ENCODE measurements around the gene BCL2L12. TPM values are rescaled to one million over a fixed set of nuclear protein-coding genes. Genes with fewer than 3 reads are reported as not detected.
A peak's percentile ranks its signal among the peaks of the same experiment; 100 is the strongest.

BCL2L12 gene
- total and polyA plus RNA-seq, 2 of the 13 experiments (the other 11 are each of a cell fraction or from before 2014, with no cell fraction given): 26.8 to 40.8 TPM

DNA sequence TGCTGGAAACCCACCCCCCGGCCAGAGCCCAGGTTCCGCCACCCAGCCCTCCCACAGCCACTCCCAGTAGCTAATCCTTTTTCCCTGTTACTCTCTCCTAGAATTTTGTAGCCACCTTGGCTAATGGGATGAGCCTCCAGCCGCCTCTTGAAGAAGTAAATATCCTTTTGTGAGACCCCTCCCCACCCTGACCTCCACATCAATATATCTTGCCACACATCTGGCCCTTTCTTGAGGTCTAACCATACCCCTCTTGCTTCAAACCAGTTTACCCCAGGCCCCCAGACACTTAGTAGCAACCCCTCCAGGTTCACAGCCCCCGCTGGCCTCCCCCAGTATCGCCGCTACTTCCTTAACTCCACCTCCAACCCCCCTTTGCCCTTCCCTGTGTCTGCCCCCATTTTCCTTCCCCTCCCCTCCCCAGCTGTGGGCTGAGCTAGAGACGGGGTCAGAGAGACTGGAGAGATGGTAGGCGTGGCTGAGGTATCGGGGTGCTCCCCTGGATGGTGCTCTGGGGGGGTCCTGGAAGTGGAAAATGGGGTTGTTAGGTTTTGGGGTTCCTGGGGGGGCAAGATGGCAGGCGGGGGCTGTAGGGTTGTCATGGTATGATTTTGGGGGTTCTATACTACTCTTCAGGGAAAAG is 14.2 kb downstream of the BCL2L12 start (continued):
- TF ChIP-seq, protein P1, sequence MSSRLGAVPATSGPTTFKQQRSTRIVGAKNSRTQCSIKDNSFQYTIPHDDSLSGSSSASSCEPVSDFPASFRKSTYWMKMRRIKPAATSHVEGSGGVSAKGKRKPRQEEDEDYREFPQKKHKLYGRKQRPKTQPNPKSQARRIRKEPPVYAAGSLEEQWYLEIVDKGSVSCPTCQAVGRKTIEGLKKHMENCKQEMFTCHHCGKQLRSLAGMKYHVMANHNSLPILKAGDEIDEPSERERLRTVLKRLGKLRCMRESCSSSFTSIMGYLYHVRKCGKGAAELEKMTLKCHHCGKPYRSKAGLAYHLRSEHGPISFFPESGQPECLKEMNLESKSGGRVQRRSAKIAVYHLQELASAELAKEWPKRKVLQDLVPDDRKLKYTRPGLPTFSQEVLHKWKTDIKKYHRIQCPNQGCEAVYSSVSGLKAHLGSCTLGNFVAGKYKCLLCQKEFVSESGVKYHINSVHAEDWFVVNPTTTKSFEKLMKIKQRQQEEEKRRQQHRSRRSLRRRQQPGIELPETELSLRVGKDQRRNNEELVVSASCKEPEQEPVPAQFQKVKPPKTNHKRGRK (CRISPR knock-in tag; IDR thresholded peaks at IDR 0.05): no peak

DNA sequence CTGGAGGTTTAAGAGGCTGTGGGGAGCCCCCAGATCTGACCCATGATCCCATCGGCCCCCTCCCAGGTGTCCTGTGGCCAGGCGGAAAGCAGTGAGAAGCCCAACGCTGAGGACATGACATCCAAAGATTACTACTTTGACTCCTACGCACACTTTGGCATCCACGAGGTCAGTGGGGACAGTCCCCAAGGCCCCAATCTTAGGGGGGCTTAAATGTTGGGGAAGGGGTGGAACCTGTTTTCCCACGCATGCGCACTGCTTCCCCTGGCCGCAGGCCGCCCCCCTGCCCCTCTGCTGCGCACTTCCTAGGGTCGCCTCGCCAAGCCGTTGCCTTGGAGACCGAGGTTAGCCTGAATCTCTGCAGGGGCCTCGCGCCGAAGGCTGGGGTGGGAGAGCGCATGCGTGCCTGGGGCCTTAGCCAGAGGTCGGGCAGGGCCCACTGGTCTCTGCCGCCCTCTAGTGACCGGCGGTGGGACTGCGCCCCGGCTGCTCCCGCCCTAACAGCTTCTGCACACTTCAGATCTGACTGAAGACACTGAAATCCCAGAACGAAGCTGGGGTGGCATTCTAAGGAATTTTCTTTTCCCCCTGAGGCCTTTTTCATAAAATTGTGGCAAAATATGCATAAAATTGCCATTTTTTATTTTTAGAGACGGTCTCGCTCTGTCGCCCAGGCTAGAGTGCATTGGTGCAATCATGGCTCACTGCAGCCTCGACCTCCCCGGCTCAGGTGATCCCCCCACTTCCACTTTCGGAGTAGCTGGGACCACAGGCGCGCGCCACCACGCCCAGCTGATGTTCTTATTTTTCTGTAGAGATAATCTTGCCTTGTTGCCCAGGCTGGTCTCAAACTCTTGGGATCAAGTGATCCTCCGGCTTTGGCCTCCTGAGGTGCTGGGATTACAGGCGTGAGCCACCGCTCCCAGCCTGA is 15.0 kb downstream of the BCL2L12 start:
- H4K20me1 ChIP-seq (ENCODE audit: insufficient read depth, low read length): peaks cover 40% of the 10 kb centered on the region
- H3K9ac ChIP-seq (ENCODE audit: insufficient read depth, low read depth, low read length): no peak overlapping the region
- in situ Hi-C loops (cut with HindIII; ENCODE audit: extremely low pct_ligation_motif_present, low pct_unique_long_range_greater_than_20kb) (no loop called here), intact Hi-C loops (cut with micrococcal nuclease; ENCODE audit: unreplicated experiment) (no loop called here)
- peak overlapping the region; percentile 34 for H3K4me2 ChIP-seq (ENCODE audit: low read depth, low read length)
- DNase-seq (ENCODE audit: low spot score) (peak; percentile 70), ATAC-seq (peak; percentile 7), FAIRE-seq (peak; percentile 71)
- no peaks in the 10 kb centered on the region for H3K27me3 ChIP-seq (ENCODE audit: control insufficient read depth in 1 of 2, insufficient read depth in 2 of 2, low read length in 2 of 2)
- peaks cover 39% of the 10 kb centered on the region for H3K4me1 ChIP-seq (ENCODE audit: insufficient read depth, low read length)
- no peak overlapping the region; a peak in 1 of 6 replicates for H3K4me3 ChIP-seq (replicated peaks in 1 of 3; ENCODE audit: insufficient read depth in 1 of 3, low read depth in 2 of 3, low read length in 3 of 3)
- peaks cover 19 to 48% of the 10 kb centered on the region in 2 experiments for H3K36me3 ChIP-seq (replicated peaks in 1 of 2; ENCODE audit: control insufficient read depth in 1 of 2, insufficient read depth in 2 of 2, low read length in 2 of 2)
- ChIA-PET POLR2A (interaction anchor here (1.6 kb wide), 1 partner anchor 185 kb away, joined by 5 read pairs; the partner anchor contains the start of gene RPS11), CTCF (ENCODE audit: low intra/inter-chr PET ratio, low total read pairs) (interaction anchor here (0.9 to 1.5 kb wide), 2 partner anchors 9 to 110 kb away, joined by 3 to 5 read pairs; no protein-coding TSS in a partner anchor)
- H2AFZ ChIP-seq (ENCODE audit: low read length): no peak overlapping the region
- H3K9me3 ChIP-seq (ENCODE audit: low read length): no peaks in the 10 kb centered on the region
- BruUV-seq (replicated peaks): no TSS peak
- 86% methylated on average over 20 of the region's 40 CpGs for WGBS (ENCODE audit: low lambda C conversion rate)
- peaks cover 42% of the 10 kb centered on the region for H3K79me2 ChIP-seq (ENCODE audit: insufficient read depth, low read length)
- peak overlapping the region; percentile 49 for H3K27ac ChIP-seq (ENCODE audit: extremely low read length, insufficient read depth, low read length)
- TF ChIP-seq, protein P2, sequence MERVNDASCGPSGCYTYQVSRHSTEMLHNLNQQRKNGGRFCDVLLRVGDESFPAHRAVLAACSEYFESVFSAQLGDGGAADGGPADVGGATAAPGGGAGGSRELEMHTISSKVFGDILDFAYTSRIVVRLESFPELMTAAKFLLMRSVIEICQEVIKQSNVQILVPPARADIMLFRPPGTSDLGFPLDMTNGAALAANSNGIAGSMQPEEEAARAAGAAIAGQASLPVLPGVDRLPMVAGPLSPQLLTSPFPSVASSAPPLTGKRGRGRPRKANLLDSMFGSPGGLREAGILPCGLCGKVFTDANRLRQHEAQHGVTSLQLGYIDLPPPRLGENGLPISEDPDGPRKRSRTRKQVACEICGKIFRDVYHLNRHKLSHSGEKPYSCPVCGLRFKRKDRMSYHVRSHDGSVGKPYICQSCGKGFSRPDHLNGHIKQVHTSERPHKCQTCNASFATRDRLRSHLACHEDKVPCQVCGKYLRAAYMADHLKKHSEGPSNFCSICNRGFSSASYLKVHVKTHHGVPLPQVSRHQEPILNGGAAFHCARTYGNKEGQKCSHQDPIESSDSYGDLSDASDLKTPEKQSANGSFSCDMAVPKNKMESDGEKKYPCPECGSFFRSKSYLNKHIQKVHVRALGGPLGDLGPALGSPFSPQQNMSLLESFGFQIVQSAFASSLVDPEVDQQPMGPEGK (CRISPR knock-in tag; IDR thresholded peaks at IDR 0.05): peak; percentile 31; the same call in 1 of the 2 replicates
- TF ChIP-seq ZNF232 (CRISPR knock-in tag; IDR thresholded peaks at IDR 0.05; ENCODE audit: borderline replicate concordance) (no peak), HNRNPK (IDR thresholded peaks at IDR 0.05; ENCODE audit: low read depth, low read length, poor library complexity, severe bottlenecking) (peak; percentile 54), PHB2 (IDR thresholded peaks at IDR 0.05; ENCODE audit: partially characterized antibody) (no peak), ATF1 (CRISPR knock-in tag; IDR thresholded peaks at IDR 0.05) (no peak), JUND (CRISPR knock-in tag; IDR thresholded peaks at IDR 0.05) (no peak), ZNF850 (CRISPR knock-in tag; conservative IDR thresholded peaks at IDR 0.05) (no peak), SRSF4 (IDR thresholded peaks at IDR 0.05; ENCODE audit: low read depth, low read length, poor library complexity, severe bottlenecking) (no peak), SMAD9 (CRISPR knock-in tag; IDR thresholded peaks at IDR 0.05) (no peak)
- TF ChIP-seq, protein P3, sequence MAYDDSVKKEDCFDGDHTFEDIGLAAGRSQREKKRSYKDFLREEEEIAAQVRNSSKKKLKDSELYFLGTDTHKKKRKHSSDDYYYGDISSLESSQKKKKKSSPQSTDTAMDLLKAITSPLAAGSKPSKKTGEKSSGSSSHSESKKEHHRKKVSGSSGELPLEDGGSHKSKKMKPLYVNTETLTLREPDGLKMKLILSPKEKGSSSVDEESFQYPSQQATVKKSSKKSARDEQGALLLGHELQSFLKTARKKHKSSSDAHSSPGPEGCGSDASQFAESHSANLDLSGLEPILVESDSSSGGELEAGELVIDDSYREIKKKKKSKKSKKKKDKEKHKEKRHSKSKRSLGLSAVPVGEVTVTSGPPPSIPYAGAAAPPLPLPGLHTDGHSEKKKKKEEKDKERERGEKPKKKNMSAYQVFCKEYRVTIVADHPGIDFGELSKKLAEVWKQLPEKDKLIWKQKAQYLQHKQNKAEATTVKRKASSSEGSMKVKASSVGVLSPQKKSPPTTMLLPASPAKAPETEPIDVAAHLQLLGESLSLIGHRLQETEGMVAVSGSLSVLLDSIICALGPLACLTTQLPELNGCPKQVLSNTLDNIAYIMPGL (CRISPR knock-in tag; IDR thresholded peaks at IDR 0.05; ENCODE audit: borderline replicate concordance in 1 of 2, low read depth in 1 of 2): peak; percentile 15 to 76; a peak in 2 of 4 replicates
- TF ChIP-seq, protein P4, sequence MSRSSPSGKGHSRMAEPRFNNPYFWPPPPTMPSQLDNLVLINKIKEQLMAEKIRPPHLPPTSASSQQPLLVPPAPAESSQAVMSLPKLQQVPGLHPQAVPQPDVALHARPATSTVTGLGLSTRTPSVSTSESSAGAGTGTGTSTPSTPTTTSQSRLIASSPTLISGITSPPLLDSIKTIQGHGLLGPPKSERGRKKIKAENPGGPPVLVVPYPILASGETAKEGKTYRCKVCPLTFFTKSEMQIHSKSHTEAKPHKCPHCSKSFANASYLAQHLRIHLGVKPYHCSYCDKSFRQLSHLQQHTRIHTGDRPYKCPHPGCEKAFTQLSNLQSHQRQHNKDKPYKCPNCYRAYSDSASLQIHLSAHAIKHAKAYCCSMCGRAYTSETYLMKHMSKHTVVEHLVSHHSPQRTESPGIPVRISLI (CRISPR knock-in tag; IDR thresholded peaks at IDR 0.05; ENCODE audit: borderline replicate concordance): no peak

Measured in HepG2 (cell line).